ENCODE data around the gene PDE10A. TPM values are rescaled to one million over a fixed set of nuclear protein-coding genes. Genes with fewer than 3 reads are reported as not detected.

PDE10A gene
- total and polyA plus RNA-seq, 8 donors: 0.78 to 58.2 (median 4.0) TPM; not detected in 1

GRCh38 chr6:165636402-165637048 is 26.5 kb downstream of the PDE10A start:
- H3K27ac ChIP-seq: no peak overlapping the region
- TF ChIP-seq POLR2A (IDR thresholded peaks at IDR 0.05) (no peak), POLR2AphosphoS5 (IDR thresholded peaks at IDR 0.05) (no peak), EP300 (IDR thresholded peaks at IDR 0.05) (no peak)
- H3K9me3 ChIP-seq: no peaks in the 10 kb centered on the region
- no peaks in the 10 kb centered on the region for H3K36me3 ChIP-seq
- DNase-seq: peak in 1 of 2 donors; percentile 49
- intact Hi-C loops (cut with DNase I; ENCODE audit: low total_unique reads): no loop called here
- H3K4me3 ChIP-seq: no peak overlapping the region
- H3K27me3 ChIP-seq: no peaks in the 10 kb centered on the region
- 62 to 72% (median 66%) methylated on average over 6 of the region's 6 CpGs for WGBS, 5 donors
- peaks cover 0 to 34% (median 21%) of the 10 kb centered on the region in 4 donors for H3K4me1 ChIP-seq

GRCh38 chr6:165635965-165636364 is 27.1 kb downstream of the PDE10A start:
- no peaks in the 10 kb centered on the region for H3K36me3 ChIP-seq
- peak in 1 of 2 donors; percentile 57 for DNase-seq
- intact Hi-C loops (cut with DNase I; ENCODE audit: low total_unique reads): no loop called here
- H3K27me3 ChIP-seq: no peaks in the 10 kb centered on the region
- H3K9me3 ChIP-seq: no peaks in the 10 kb centered on the region
- peaks cover 0 to 34% (median 21%) of the 10 kb centered on the region in 4 donors for H3K4me1 ChIP-seq
- H3K4me3 ChIP-seq: no peak overlapping the region
- TF ChIP-seq POLR2A (IDR thresholded peaks at IDR 0.05): no peak
- TF ChIP-seq EP300 (IDR thresholded peaks at IDR 0.05): no peak
- TF ChIP-seq POLR2AphosphoS5 (IDR thresholded peaks at IDR 0.05): no peak
- TF ChIP-seq CTCF (IDR thresholded peaks at IDR 0.05): no peak
- H3K27ac ChIP-seq: no peak overlapping the region

- DNase-seq: peak in 1 of 2 donors; percentile 47
- no peak for TF ChIP-seq CTCF (IDR thresholded peaks at IDR 0.05)
- TF ChIP-seq POLR2A (IDR thresholded peaks at IDR 0.05): no peak
- no peak for TF ChIP-seq POLR2AphosphoS5 (IDR thresholded peaks at IDR 0.05)
- no peak for TF ChIP-seq EP300 (IDR thresholded peaks at IDR 0.05)
- peaks cover 0 to 34% (median 21%) of the 10 kb centered on the region in 4 donors for H3K4me1 ChIP-seq
- H3K9me3 ChIP-seq: no peaks in the 10 kb centered on the region
- H3K27ac ChIP-seq: no peak overlapping the region
- no peaks in the 10 kb centered on the region for H3K27me3 ChIP-seq
- 20 to 49% (median 38%) methylated on average over 16 of the region's 16 CpGs for WGBS, 5 donors
- H3K36me3 ChIP-seq: no peaks in the 10 kb centered on the region
- intact Hi-C loops (cut with DNase I; ENCODE audit: low total_unique reads): no loop called here
- no peak overlapping the region for H3K4me3 ChIP-seq
These were observed 28.8 kb downstream of the PDE10A start for GRCh38 chr6:165634101-165634880.

- Histone ChIP-seq H3K27ac (no peak overlapping the region), H3K27me3 (no peaks in the 10 kb centered on the region), H3K36me3 (no peaks in the 10 kb centered on the region), H3K4me3 (no peak overlapping the region), H3K9me3 (no peaks in the 10 kb centered on the region), H3K4me1 (peaks cover 0 to 24% (median 14%) of the 10 kb centered on the region in 4 donors)
- intact Hi-C loops (cut with DNase I; ENCODE audit: low total_unique reads): no loop called here
- no peak for TF ChIP-seq CTCF (IDR thresholded peaks at IDR 0.05)
- 48 to 67% (median 49%) methylated on average over 2 of the region's 2 CpGs for WGBS, 5 donors
- no peak for DNase-seq
These were observed 30.8 kb downstream of the PDE10A start for GRCh38 chr6:165632194-165632593.

GRCh38 chr6:165630544-165630953 is 32.5 kb downstream of the PDE10A start:
- intact Hi-C loops (cut with DNase I; ENCODE audit: low total_unique reads): no loop called here
- H3K27me3 ChIP-seq: no peaks in the 10 kb centered on the region
- WGBS, 5 donors: 42 to 61% (median 49%) methylated on average over 6 of the region's 6 CpGs

More at GRCh38 chr6:165630544-165630953, 32.5 kb downstream of the PDE10A start:
- Histone ChIP-seq H3K4me1 (peaks cover 0 to 11% (median 5%) of the 10 kb centered on the region in 4 donors), H3K27ac (no peak overlapping the region), H3K36me3 (no peaks in the 10 kb centered on the region), H3K9me3 (no peaks in the 10 kb centered on the region), H3K4me3 (no peak overlapping the region)
- DNase-seq: no peak
- TF ChIP-seq EP300 (IDR thresholded peaks at IDR 0.05) (no peak), POLR2AphosphoS5 (IDR thresholded peaks at IDR 0.05) (no peak), POLR2A (IDR thresholded peaks at IDR 0.05) (no peak), CTCF (IDR thresholded peaks at IDR 0.05) (no peak)
